Activated CD4-positive, CD25-positive, alpha-beta regulatory T cell (primary cell): ENCODE results near the gene SEMA3E.

Experiments
- DNase-seq, 4 experiments: peaks; one replicate each; lab custom pipeline; 2025; lab: John Stamatoyannopoulos, UW

Gene SEMA3E

GRCh38 chr7:83640731-83641537 lies 8.0 kb downstream of the SEMA3E start:
- DNase-seq, result no peak

- DNase-seq, result no peak
These were observed 8.7 kb downstream of the SEMA3E start for GRCh38 chr7:83640240-83640639.

DNA sequence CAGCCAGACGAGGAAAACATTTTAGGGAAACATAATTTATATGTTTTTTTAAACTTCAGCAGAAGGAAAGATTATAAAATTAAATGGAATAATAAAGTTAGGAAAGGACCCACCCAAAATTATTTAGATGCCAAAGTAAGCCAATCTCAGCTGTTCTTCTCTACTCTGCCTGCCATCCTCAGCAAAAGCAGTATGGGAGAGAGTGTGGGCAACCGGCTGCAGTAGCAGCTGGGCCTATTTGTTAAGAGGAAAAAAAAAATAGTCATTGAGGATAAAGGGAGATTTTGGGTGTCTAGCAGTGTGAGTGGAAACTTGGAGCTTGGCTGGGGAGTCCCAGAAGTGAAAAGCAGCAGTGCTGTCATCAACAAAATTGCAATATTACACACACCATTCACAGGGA lies 15.4 kb downstream of the SEMA3E start:
- no peak for DNase-seq

DNA sequence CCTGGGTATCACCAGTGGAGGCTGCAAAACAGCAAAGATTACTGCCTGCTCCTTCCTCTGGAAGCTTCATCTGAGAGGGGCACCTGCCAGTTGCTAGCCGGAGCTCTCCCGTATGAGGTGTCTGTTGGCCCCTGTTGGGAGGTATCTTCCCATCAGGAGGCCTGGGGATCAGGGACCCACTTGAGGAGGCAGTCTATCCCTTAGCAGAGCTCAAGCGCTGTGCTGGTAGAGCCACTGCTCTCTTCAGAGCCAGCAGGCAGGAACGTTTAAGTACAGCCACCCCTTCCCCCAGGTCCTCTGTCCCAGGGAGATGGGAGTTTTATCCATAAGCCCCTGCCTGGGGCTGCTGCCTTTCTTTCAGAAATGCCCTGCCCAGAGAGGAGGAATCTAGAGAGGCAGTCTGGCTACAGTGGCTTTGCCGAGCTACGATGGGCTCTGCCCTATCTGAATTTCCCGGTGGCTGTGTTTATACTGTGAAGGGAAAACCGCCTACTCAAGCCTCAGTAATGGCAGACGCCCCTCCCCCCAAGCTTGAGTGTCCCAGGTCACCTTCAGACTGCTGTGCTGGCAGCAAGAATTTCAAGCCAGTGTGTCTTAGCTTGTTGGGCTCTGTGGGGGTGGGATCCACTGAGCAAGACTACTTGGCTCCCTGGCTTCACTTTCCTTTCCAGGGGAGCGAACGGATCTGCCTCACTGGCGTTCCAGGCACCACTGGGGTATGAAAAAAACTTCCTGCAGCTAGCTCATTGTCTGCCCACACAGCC lies 19.6 kb downstream of the SEMA3E start:
- no peak for DNase-seq

GRCh38 chr7:83617858-83618257 lies 31.1 kb downstream of the SEMA3E start:
- no peak for DNase-seq

- DNase-seq, result no peak
These were observed 34.8 kb downstream of the SEMA3E start for GRCh38 chr7:83614112-83614511.

DNA sequence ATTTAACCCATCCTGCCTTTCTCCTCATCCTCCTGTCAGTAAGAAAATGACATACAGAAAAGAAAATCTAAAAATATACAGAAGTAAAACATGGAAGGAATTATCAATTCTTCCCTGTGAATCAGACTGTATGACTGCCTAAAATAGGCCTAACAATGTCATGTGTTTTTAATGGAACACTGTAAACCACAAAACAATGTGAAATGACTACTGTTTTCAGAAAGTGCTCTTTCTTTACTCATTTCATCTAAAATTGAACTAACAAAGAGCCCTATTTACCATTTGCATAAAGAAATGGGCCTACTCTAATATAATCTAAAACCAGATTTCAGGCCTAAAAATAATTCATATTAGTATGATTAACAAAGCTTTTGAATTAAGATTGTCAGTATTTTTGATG lies 35.7 kb downstream of the SEMA3E start:
- no peak for DNase-seq

- DNase-seq, result no peak
These were observed 37.2 kb downstream of the SEMA3E start for GRCh38 chr7:83611776-83612175.

GRCh38 chr7:83610649-83611304 lies 38.2 kb downstream of the SEMA3E start:
- no peak for DNase-seq

DNA sequence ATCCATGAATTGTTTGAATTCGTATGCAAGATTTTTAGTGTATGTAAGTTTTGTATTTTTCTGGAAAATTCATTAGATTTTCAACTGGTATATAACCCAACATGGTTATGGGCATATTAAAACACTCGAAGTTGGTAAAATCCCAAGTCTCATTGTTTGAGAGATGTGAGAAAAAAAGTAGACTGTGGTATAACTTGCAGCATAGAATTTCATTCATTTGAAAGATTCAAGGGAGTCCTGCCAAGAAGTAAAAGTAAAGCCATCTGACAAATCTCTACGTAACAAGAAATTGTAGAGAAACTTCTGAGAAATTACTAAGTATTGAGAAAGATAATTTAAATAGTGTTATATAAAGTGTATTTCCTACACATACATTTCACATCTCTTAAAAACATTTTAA lies 40.2 kb downstream of the SEMA3E start:
- no peak for DNase-seq

- DNase-seq, result no peak
These were observed 45.3 kb downstream of the SEMA3E start for GRCh38 chr7:83603649-83604048.

GRCh38 chr7:83599131-83599530 lies 49.8 kb downstream of the SEMA3E start:
- DNase-seq, result no peak

DNA sequence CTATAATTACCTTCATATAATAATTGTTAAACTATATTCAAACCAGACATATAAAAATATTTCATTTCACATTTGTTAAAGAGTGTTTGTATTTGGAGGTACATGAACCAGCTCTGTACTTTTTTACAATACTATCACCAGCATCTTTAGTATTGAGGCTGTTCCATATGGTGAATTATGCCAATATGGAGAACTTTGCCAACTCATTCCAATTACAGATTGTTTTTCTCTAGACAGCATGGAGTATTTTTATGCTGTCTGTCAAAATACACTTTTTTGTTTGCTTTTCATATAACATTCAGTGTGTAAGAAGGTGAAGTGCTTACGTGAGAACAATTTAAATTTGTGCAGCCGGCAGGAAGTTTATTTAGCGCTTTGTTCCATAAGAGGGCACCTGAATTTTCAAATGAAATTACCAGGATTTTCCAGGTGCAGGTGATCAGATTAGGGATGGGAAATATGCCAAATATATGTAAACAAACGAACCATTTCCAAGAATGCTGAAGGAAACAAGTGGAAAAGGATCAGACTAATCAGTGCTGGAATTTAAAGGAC lies 54.9 kb downstream of the SEMA3E start:
- DNase-seq, result no peak

GRCh38 chr7:83588602-83589240 lies 60.2 kb downstream of the SEMA3E start:
- DNase-seq, result no peak

- no peak for DNase-seq
These were observed 62.7 kb downstream of the SEMA3E start for GRCh38 chr7:83586281-83586680.

GRCh38 chr7:83581667-83582435 lies 67.1 kb downstream of the SEMA3E start:
- no peak for DNase-seq

- DNase-seq, result no peak
These were observed 69.2 kb downstream of the SEMA3E start for GRCh38 chr7:83579740-83580139.

GRCh38 chr7:83575436-83575835 lies 73.5 kb downstream of the SEMA3E start:
- DNase-seq, result no peak

DNA sequence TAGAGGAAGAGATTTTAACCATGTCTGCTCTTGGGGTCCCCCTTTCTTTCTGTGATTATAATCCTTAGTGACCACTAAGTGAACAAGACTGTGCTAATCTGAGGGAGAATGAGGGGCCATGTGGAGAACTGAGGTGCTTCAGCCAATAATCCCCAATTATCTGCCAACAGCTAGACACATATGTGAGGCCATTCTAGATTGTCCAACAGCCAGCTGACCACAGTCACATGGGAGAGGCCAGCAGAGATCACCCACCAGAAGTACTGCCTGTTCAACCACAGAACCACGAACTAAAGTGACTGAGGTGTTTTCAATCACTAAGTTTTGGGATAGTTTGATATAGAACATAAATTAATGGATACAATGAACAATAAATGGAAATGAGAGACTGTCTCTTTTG lies 74.3 kb downstream of the SEMA3E start:
- DNase-seq, result no peak

DNA sequence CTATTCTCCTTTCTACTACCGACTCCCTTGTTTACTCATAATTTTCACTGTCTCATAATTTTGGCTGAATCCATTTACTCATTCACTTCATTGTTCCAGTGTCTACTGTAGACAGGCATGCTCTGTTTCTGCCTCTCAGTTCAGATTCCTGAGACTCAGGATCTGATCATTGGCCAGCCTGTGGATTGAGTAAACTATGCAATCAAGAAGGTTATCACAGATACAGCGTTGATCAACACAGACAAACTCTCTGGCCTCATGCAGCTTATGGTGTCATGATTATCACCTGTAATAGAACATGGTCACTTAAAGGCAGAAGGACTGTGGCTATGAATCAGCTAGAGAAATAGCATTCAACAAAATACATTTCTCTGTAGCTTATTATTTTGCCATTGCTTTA lies 86.0 kb downstream of the SEMA3E start:
- DNase-seq, result no peak

DNA sequence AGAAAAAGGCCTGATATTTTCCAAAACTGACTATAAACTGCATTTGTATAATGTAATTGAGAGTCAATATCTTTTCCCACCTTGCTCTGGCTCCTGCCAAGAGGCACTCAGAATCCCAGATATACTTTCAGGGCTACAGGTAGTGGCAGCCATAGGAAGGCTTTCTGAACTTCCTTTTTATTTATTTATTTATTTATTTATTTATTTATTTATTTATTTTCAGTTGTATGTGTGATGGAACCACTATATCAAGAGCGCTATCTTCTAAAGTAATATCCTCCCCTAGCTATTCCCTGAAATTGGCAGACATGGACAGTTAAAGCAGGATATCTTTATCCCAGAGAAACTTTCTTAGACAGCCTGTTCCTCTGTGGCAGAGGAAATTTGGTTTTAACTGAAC lies 86.7 kb downstream of the SEMA3E start:
- no peak for DNase-seq
